SK-N-SH (cell line): ENCODE results near the gene SIL1. TPM values are rescaled to one million over a fixed set of nuclear protein-coding genes. Genes with fewer than 3 reads are reported as not detected.
A peak's percentile ranks its signal among the peaks of the same experiment; 100 is the strongest.

Experiments used
- CTCF ChIA-PET: fragments of 300-600, 350-600 bp; formaldehyde crosslinking; extraction: SDS; loops from one replicate; lab custom pipeline; 2021; lab: Yijun Ruan, JAX
- POLR2A ChIA-PET: fragments of 350-600 bp; sonication (Branson Sonifier 250); formaldehyde crosslinking; extraction: SDS; loops from one replicate; lab custom pipeline; 2020; ENCODE audit warnings: antibody characterized with exemption, inconsistent platforms; lab: Yijun Ruan, JAX
- DNase-seq: peaks from one replicate; pipeline ENCODE4 v3.0.0; 2012
- H2AFZ ChIP-seq: fragments of 200-600 bp; sonication (generic); 2 replicates; pipeline ENCODE4 v1.8.1; 2016; ENCODE audit warnings: antibody characterized with exemption, mild to moderate bottlenecking, low read depth
- H3F3A ChIP-seq: fragments of 200-600 bp; sonication (generic); replicated peaks from 2 replicates; pipeline ENCODE3; 2016; ENCODE audit warnings: antibody characterized with exemption, mild to moderate bottlenecking; ENCODE audit not compliant: insufficient read depth
- H3K27ac ChIP-seq, 2 experiments: fragments of 200-500 bp in 1 of 2; fragments of 200-600 bp in 1 of 2; sonication (Bioruptor generic) in 1 of 2; sonication (generic), shearing (Covaris generic) in 1 of 2; 2 replicates each; pipeline versions ENCODE4 v1.5.1 to v1.6.1; 2014 to 2016; ENCODE audit warnings: low read depth in 2 of 2, inconsistent platforms in 1 of 2, low read length in 1 of 2, mild to moderate bottlenecking in 1 of 2, mixed read lengths in 1 of 2
- H3K27me3 ChIP-seq: fragments of 200-600 bp; sonication (generic), shearing (Covaris generic); 2 replicates; pipeline ENCODE4 v1.6.1; 2016; ENCODE audit warnings: mixed run types; ENCODE audit not compliant: insufficient read depth
- H3K36me3 ChIP-seq, 2 experiments: fragments of 200-500 bp in 1 of 2; fragments of 200-600 bp in 1 of 2; sonication (Bioruptor generic) in 1 of 2; sonication (generic) in 1 of 2; replicated peaks in 1 of 2; 2 replicates each; pipeline versions ENCODE3 to v1.5.1; 2014 to 2016; ENCODE audit warnings: low read length in 1 of 2, mild to moderate bottlenecking in 1 of 2; ENCODE audit not compliant: insufficient read depth in 2 of 2, control insufficient read depth in 1 of 2
- H3K4me1 ChIP-seq, 2 experiments: fragments of 200-500 bp in 1 of 2; fragments of 200-600 bp in 1 of 2; sonication (Bioruptor generic) in 1 of 2; sonication (generic), shearing (Covaris generic) in 1 of 2; 2 replicates each; pipeline versions ENCODE4 v1.5.1 to v1.6.1; 2014 to 2016; ENCODE audit warnings: low read depth in 1 of 2, low read length in 1 of 2, mixed run types in 1 of 2; ENCODE audit not compliant: insufficient read depth in 2 of 2, control insufficient read depth in 1 of 2
- H3K4me2 ChIP-seq: fragments of 200-600 bp; sonication (generic), shearing (Covaris generic); 2 replicates; pipeline ENCODE4 v1.6.1; 2017; ENCODE audit warnings: mixed run types
- H3K4me3 ChIP-seq, 2 experiments: fragments of 200-500 bp in 1 of 2; fragments of 200-600 bp in 1 of 2; sonication (Bioruptor generic) in 1 of 2; sonication (generic), shearing (Covaris generic) in 1 of 2; 2 replicates each; pipeline versions ENCODE4 v1.5.1 to v1.8.1; 2014 to 2016; ENCODE audit warnings: low read depth in 2 of 2, inconsistent platforms in 1 of 2, low read length in 1 of 2, mild to moderate bottlenecking in 1 of 2, mixed read lengths in 1 of 2, moderate library complexity in 1 of 2
- H3K79me2 ChIP-seq: fragments of 200-600 bp; sonication (generic); 2 replicates; pipeline ENCODE4 v1.8.1; 2017; ENCODE audit warnings: mild to moderate bottlenecking; ENCODE audit not compliant: insufficient read depth
- H3K9ac ChIP-seq: fragments of 200-600 bp; sonication (generic); 2 replicates; pipeline ENCODE4 v1.6.1; 2017; ENCODE audit warnings: mixed run types
- H3K9me2 ChIP-seq: fragments of 200-600 bp; sonication (generic); 2 replicates; pipeline ENCODE4 v1.6.1; 2017; ENCODE audit warnings: mixed run types
- H3K9me3 ChIP-seq: fragments of 200-600 bp; sonication (generic); 2 replicates; pipeline ENCODE4 v1.6.1; 2017; ENCODE audit warnings: mixed run types, mild to moderate bottlenecking, moderate library complexity
- H4K20me1 ChIP-seq: fragments of 200-600 bp; sonication (generic); 2 replicates; pipeline ENCODE4 v1.6.1; 2017; ENCODE audit warnings: mild to moderate bottlenecking, mixed run types; ENCODE audit not compliant: insufficient read depth
- ELF1 ChIP-seq: IDR thresholded peaks from 2 replicates; pipeline ENCODE4 v1.4.0; 2012
- GATA2 ChIP-seq: sonication (generic); formaldehyde crosslinking; IDR thresholded peaks from 2 replicates; pipeline ENCODE4 v1.5.0; 2020; ENCODE audit warnings: mild to moderate bottlenecking, missing genetic modification reagents
- NRF1 ChIP-seq: IDR thresholded peaks from 2 replicates; pipeline ENCODE4 v1.6.1; 2012; ENCODE audit warnings: low read depth, mild to moderate bottlenecking, low read length
- RAD21 ChIP-seq: IDR thresholded peaks from 2 replicates; pipeline ENCODE4 v1.6.1; 2012; ENCODE audit warnings: mild to moderate bottlenecking, low read length
- RCOR1 ChIP-seq: fragments of 150-350 bp; IDR thresholded peaks from 2 replicates; pipeline ENCODE4 v1.6.1; 2017; ENCODE audit warnings: antibody characterized with exemption, low read length
- RXRA ChIP-seq: IDR thresholded peaks from 2 replicates; pipeline ENCODE4 v1.4.0; 2012; ENCODE audit warnings: low read depth, mild to moderate bottlenecking, borderline replicate concordance
- SMC3 ChIP-seq: IDR thresholded peaks from 2 replicates; pipeline ENCODE4 v1.6.1; 2012; ENCODE audit warnings: low read depth, low read length, improper control_type of control experiment
- WGBS: methylation state at CpG from one replicate; pipeline ENCODE4 v1.1.6; 2017; ENCODE audit warnings: low lambda C conversion rate; 5-methylcytosine and 5-hydroxymethylcytosine counted together
- polyA plus RNA-seq, 3 experiments: library from polyadenylated mRNA; depleted of rRNA; stranded (reverse); fragments of >200 nt; gene quantifications; 2 replicates each; pipeline ENCODE4 v1.2.3, GENCODE V29; 2012
- TF ChIP-seq, protein P1 (sequence below): IDR thresholded peaks from 2 replicates; pipeline ENCODE4 v1.6.1; 2012; ENCODE audit warnings: mild to moderate bottlenecking, low read depth, low read length, moderate library complexity
- TF ChIP-seq, protein P2 (sequence below): IDR thresholded peaks from 2 replicates; pipeline ENCODE4 v1.4.0; 2012; ENCODE audit warnings: low read depth

Gene SIL1
- polyA plus RNA-seq, 1 of the 3 experiments (the other 2 are of a cell fraction), result 25.9 TPM

DNA sequence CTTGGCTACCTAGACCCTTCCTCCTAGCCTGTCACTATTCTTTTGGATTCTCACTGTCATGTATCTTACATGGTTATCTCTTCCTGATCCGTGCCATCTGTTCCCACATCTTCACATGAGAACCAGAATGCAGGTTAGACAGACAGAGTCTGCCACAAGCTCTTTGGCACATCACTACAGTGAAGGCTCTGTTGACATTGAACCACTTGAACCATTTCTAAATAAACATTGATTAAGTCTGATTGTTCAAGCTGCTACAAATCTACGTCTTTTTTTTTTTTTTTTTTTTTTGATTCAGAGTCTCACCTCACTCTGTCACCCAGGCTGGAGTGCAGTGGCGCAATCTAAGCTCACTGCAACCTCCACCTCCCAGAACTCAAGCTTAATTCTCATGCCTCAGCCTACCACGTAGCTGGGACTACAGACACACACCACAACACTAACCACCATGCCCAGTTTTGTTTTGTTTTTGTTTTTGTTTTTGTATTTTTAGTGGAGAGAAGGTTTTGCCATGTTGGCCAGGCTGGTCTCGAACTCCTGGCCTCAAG, 237.9 kb downstream of the SIL1 start:
- 86% methylated on average over 5 of the region's 5 CpGs for WGBS
- Histone ChIP-seq H3K4me1 (peaks cover 11 to 28% of the 10 kb centered on the region in 2 experiments; a peak in 2 of 4 replicates), H3F3A (no peaks in the 10 kb centered on the region), H3K9me2 (no peaks in the 10 kb centered on the region), H3K27ac (no peak overlapping the region)
- CTCF ChIA-PET, result interaction anchor here (1.3 kb wide), 1 partner anchor 381 kb away, joined by 3 read pairs; no protein-coding TSS in a partner anchor
- TF ChIP-seq GATA2 (CRISPR knock-in tag), result peak; percentile 11; the same call in 1 of the 2 replicates
- TF ChIP-seq, protein P1, sequence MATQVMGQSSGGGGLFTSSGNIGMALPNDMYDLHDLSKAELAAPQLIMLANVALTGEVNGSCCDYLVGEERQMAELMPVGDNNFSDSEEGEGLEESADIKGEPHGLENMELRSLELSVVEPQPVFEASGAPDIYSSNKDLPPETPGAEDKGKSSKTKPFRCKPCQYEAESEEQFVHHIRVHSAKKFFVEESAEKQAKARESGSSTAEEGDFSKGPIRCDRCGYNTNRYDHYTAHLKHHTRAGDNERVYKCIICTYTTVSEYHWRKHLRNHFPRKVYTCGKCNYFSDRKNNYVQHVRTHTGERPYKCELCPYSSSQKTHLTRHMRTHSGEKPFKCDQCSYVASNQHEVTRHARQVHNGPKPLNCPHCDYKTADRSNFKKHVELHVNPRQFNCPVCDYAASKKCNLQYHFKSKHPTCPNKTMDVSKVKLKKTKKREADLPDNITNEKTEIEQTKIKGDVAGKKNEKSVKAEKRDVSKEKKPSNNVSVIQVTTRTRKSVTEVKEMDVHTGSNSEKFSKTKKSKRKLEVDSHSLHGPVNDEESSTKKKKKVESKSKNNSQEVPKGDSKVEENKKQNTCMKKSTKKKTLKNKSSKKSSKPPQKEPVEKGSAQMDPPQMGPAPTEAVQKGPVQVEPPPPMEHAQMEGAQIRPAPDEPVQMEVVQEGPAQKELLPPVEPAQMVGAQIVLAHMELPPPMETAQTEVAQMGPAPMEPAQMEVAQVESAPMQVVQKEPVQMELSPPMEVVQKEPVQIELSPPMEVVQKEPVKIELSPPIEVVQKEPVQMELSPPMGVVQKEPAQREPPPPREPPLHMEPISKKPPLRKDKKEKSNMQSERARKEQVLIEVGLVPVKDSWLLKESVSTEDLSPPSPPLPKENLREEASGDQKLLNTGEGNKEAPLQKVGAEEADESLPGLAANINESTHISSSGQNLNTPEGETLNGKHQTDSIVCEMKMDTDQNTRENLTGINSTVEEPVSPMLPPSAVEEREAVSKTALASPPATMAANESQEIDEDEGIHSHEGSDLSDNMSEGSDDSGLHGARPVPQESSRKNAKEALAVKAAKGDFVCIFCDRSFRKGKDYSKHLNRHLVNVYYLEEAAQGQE, result no peak
- TF ChIP-seq, all 33 proteins: peak for 1
- DNase-seq, result no peak
- Histone ChIP-seq H3K27me3 (no peaks in the 10 kb centered on the region), H3K4me3 (no peak overlapping the region), H3K36me3 (no peaks in the 10 kb centered on the region), H2AFZ (no peak overlapping the region), H3K9ac (no peak overlapping the region), H3K79me2 (no peaks in the 10 kb centered on the region), H3K4me2 (no peak overlapping the region), H3K9me3 (no peaks in the 10 kb centered on the region), H4K20me1 (no peaks in the 10 kb centered on the region)
- POLR2A ChIA-PET, result interaction anchor here (0.7 kb wide), 1 partner anchor 20 kb away, joined by 4 read pairs; no protein-coding TSS in a partner anchor

DNA sequence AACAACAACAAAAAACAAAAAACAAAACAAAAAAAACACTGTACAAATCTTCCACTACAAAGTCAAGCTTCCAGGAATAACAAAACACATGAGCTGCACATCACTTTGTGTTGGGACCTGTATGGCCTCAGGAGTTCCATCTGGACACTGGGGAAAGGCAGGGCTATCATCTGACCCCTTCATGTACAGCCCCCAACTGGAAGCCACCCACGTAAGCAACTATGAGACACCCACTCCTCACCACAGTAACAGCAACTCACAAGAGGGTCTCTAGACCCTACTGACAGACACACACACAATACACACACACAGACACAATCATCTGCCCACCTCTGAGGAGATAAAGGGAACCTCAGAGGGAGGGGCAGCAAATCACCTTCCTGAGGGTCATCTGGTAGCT, 241.4 kb downstream of the SIL1 start:
- DNase-seq, result no peak
- Histone ChIP-seq H3K27ac (no peak overlapping the region), H4K20me1 (no peaks in the 10 kb centered on the region), H3K79me2 (no peaks in the 10 kb centered on the region), H3K4me3 (no peak overlapping the region)
- POLR2A ChIA-PET, result interaction anchor here (0.6 kb wide), 1 partner anchor 34 kb away, joined by 3 read pairs; no protein-coding TSS in a partner anchor
- TF ChIP-seq SMC3 (no peak), RXRA (no peak), RCOR1 (no peak), NRF1 (no peak), RAD21 (no peak), ELF1 (no peak)
- TF ChIP-seq, protein P2, sequence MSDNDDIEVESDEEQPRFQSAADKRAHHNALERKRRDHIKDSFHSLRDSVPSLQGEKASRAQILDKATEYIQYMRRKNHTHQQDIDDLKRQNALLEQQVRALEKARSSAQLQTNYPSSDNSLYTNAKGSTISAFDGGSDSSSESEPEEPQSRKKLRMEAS, result no peak
- TF ChIP-seq, protein P1, result no peak
- TF ChIP-seq, all 33 proteins: peak for 0
- Histone ChIP-seq H3K9me3 (no peaks in the 10 kb centered on the region), H3K4me1 (peaks cover 16 to 51% of the 10 kb centered on the region in 2 experiments; a peak in 2 of 4 replicates), H3K9ac (no peak overlapping the region), H3K4me2 (no peak overlapping the region), H3F3A (no peaks in the 10 kb centered on the region), H2AFZ (no peak overlapping the region), H3K36me3 (no peaks in the 10 kb centered on the region), H3K27me3 (no peaks in the 10 kb centered on the region), H3K9me2 (no peaks in the 10 kb centered on the region)
- CTCF ChIA-PET, result no interaction called here
- WGBS, result 100% methylated on average over 1 of the region's 1 CpG
